Mammary epithelial cell (primary cell): ENCODE data around the gene KLK12.

Source experiments
- EZH2 ChIP-seq: IDR thresholded peaks from 2 replicates; pipeline ENCODE4 v1.6.1; 2012; ENCODE audit warnings: low read length, inconsistent platforms, borderline replicate concordance
- TF ChIP-seq, protein P1 (sequence below), 2 donors: IDR thresholded peaks in 1 of 2; conservative IDR thresholded peaks in 1 of 2; 2 replicates each; pipeline ENCODE4 v1.5.1; 2011 to 2012; ENCODE audit warnings: inconsistent platforms in 2 of 2, low read length in 2 of 2, mild to moderate bottlenecking in 2 of 2, control low read depth in 1 of 2, low read depth in 1 of 2; ENCODE audit not compliant: insufficient read depth in 1 of 2; ENCODE audit errors: extremely low read depth in 1 of 2

- TF ChIP-seq, protein P1, sequence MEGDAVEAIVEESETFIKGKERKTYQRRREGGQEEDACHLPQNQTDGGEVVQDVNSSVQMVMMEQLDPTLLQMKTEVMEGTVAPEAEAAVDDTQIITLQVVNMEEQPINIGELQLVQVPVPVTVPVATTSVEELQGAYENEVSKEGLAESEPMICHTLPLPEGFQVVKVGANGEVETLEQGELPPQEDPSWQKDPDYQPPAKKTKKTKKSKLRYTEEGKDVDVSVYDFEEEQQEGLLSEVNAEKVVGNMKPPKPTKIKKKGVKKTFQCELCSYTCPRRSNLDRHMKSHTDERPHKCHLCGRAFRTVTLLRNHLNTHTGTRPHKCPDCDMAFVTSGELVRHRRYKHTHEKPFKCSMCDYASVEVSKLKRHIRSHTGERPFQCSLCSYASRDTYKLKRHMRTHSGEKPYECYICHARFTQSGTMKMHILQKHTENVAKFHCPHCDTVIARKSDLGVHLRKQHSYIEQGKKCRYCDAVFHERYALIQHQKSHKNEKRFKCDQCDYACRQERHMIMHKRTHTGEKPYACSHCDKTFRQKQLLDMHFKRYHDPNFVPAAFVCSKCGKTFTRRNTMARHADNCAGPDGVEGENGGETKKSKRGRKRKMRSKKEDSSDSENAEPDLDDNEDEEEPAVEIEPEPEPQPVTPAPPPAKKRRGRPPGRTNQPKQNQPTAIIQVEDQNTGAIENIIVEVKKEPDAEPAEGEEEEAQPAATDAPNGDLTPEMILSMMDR (conservative IDR thresholded peaks at IDR 0.05 in 1 of 2, IDR thresholded peaks at IDR 0.05 in 1 of 2; ENCODE audit: extremely low read depth in 1 of 2, insufficient read depth in 1 of 2, low read depth in 1 of 2, low read length in 2 of 2): no peak
- TF ChIP-seq EZH2: no peak
Observed at GRCh38 chr19:51000426-51000825, 34.4 kb downstream of the KLK12 start.
